ES-I3 (cell line): ENCODE data around the gene KCNN4.

Experiments
- H3K36me3 ChIP-seq: 2 replicates; pipeline ENCODE4 v1.6.1; 2013; ENCODE audit warnings: mild to moderate bottlenecking, low read length, control low read depth, moderate library complexity; ENCODE audit not compliant: insufficient read depth
- H3K4me1 ChIP-seq: 2 replicates; pipeline ENCODE4 v1.6.1; 2013; ENCODE audit warnings: mild to moderate bottlenecking, control low read depth, low read length; ENCODE audit not compliant: insufficient read depth
- H3K9ac ChIP-seq: 2 replicates; pipeline ENCODE4 v1.6.1; 2013; ENCODE audit warnings: low read depth, mild to moderate bottlenecking, low read length, moderate library complexity
- H3K9me3 ChIP-seq: 2 replicates; pipeline ENCODE4 v1.6.1; 2013; ENCODE audit warnings: mild to moderate bottlenecking, low read length, moderate library complexity; ENCODE audit not compliant: control insufficient read depth, insufficient read depth

Gene KCNN4

DNA sequence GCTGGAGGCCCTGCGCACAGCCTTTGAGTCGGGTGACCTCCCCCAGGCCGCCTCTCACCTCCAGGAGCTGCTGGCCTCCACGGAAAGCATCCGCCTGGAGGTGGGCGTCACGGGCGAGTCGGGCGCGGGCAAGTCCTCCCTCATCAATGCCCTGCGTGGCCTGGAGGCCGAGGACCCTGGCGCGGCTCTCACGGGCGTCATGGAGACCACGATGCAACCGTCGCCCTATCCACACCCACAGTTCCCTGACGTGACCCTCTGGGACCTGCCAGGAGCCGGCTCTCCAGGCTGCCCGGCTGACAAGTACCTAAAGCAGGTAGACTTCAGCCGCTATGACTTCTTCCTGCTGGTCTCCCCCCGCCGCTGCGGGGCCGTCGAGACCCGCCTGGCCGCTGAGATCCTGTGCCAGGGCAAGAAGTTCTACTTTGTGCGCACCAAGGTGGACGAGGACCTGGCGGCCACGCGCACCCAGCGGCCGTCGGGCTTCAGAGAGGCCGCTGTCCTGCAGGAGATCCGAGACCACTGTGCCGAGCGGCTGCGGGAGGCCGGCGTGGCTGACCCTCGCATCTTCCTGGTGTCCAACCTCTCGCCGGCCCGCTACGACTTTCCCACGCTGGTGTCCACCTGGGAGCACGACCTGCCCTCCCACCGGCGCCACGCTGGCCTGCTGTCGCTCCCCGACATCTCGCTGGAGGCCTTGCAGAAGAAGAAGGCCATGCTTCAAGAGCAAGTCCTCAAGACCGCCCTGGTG, 62.0 kb downstream of the KCNN4 start:
- Histone ChIP-seq H3K4me1 (no peaks in the 10 kb centered on the region; the same call in 1 of the 2 replicates), H3K9ac (no peak overlapping the region), H3K36me3 (no peaks in the 10 kb centered on the region), H3K9me3 (no peaks in the 10 kb centered on the region)
